DMS53 treated with DMSO at 0.1 percent for 48 hours (cell line): ENCODE measurements around the gene HYOU1.
"Not testable (repeated sequence)": the region's sequence is repeated elsewhere in the genome, so short reads cannot be mapped to it uniquely, and the experiment has no call there.

Experiments used
- DNase-seq: peaks from one replicate; lab custom pipeline; 2025; ENCODE audit not compliant: unreplicated experiment; lab: John Stamatoyannopoulos, UW

The HYOU1 gene

DNA sequence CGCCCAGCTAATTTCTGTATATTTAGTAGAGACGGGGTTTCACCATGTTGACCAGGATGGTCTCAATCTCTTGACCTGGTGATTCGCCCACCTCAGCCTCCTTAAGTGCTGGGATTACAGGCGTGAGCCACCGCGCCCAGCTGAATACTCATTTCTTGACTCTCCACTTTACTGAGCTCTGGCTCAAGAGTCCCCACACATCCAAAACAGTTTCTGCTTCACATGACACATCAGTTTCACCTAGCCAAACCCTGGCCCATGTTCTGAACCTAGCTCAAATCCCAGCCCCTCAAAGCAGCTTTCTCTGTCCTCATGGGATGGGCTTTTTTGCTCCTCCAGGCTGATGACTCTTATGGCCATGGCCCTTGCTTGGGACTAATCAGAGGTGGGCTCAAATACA, 9.8 kb downstream of the HYOU1 start:
- no peak for DNase-seq

DNA sequence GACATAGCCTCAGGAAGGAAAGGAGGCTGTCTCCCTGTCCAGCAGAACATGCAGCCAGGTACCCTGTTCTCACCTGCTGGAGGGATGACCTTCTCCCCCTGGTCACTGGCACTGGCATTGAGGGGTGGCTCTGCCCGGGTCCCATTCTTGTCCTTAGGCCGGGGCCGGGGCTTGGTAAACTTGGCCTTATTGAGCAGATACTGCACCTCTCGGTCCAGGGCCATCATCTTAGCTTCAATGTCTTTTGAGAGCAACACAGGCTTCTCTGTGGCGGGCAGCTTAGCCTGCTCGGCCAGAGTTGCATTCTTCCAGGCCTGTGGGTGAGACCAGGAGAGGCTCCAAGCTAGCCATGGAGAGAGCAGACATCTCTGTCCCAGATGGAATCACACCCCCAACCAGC, 10.5 kb downstream of the HYOU1 start:
- no peak for DNase-seq

DNA sequence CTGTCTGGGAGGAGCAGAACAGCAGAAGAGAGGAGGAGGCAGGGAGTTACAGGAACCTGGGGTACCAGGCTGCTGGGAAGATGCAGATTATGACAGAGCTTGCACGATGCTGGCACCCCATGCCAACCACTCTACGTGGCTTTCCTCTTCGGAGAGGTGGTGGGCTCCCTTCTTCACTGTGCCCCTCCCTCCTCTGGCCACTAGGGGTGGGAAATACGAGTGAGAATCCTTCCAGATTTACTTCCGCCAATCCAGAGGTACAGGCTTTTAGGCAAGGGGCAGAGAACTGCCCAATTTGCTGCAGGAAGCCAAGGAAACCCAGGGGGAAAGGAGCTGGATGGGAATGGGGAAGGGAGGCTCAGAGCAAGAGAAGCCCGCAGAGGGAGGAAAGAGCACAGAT, 12.3 kb downstream of the HYOU1 start:
- no peak for DNase-seq

DNA sequence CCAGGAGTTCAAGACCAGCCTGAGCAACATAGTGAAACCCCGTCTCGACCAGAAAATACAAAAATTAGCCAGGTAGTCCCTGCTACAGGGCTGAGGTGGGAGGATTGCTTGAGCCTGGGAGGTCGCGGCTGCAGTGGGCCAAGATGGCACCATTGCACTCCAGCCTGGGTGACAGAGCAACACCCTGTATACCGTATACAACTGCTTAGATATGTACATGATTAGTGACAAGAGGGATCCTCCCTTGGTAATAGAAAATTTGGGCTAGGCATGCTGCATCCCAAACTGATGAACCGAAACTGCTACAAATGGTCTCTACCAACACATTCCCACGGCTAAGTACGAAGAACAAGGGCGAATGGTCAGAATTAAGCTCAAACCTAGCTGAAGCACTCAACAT, 14.1 kb downstream of the HYOU1 start:
- no peak for DNase-seq

DNA sequence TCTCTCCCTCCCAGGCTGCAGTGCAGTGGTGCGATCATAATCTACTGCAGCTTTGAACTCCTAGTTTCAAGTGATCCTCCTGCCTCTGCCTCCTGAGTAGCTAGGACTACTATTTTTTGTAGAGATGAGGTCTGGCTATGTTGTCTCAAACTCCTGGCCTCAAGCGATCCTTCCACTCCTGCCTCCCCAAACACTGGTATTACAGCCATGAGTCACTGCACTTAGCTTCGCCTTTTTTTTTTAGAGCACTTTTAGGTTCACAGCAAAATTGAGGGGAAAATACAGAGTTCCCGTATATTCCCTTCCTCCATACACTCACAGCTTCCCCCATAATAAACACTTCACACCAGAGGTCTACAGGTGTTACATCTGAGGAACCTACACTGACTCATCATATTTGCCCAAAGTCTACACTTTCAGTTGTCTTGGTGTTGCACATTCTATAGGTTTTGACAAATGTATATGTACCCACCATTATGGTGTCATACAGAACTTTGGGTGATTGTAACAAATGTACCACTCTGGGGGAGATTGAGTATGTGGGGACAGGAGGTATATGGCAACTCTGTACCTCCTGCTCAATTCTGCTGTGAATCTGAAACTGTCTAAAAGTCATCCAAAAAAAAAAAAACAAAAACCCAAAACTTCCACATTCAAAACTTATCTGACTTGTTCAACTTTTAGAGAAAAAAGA, 15.0 kb downstream of the HYOU1 start:
- peak; percentile 90 for DNase-seq

DNA sequence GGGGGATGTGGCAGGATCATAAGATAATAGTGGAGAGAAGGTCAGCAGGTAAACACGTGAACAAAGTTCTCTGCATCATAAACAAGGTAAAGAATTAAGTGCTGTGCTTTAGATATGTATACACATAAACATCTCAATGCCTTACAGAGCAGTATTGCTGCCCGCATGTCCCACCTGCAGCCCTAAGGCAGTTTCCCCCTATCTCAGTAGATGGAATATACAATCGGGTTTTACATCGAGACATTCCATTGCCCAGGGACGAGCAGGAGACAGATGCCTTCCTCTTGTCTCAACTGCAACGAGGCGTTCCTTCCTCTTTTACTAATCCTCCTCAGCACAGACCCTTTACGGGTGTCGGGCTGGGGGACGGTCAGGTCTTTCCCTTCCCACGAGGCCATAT, 17.5 kb downstream of the HYOU1 start:
- DNase-seq = not testable (repeated sequence)

GRCh38 chr11:119038884-119039283, 18.1 kb downstream of the HYOU1 start:
- DNase-seq = no peak

- no peak for DNase-seq
Measured at GRCh38 chr11:119034813-119035212, 22.2 kb downstream of the HYOU1 start.

DNA sequence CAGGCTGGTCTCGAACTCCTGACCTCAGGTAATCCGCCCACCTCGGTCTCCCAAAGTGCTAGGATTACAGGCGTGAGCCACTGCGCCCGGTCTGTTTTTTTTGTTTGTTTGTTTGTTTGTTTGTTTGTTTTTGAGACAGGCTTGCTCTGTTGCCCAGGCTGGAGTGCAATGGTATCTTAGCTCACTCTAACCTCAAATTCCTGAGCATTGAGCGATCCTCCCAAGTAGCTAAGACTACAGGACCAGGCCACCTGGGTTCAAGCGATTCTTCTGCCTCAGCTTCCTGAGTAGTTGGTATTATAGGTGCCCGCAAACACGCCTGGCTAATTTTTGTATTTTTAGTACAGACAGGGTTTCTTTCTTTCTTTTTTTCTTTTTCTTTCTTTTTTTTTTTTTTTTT, 23.6 kb downstream of the HYOU1 start:
- not testable (repeated sequence) for DNase-seq

DNA sequence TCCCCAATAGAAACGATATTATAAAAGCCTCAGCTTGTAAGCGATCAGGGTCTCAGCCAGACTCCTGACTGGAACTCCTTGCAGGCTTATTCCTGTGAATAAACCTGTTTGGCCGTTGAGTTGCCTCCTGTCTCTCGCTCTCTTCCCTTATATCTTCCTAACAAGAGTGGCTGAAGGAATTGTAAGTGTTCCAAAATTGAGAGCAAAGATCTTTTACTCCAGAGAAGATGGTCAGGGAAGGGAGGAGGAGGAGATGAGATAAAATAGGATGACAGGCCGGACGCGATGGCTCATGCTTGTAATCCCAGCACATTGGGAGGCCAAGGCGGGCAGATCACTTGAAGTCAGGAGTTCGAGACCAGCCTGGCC, 25.1 kb downstream of the HYOU1 start:
- DNase-seq = no peak

GRCh38 chr11:119030329-119031047, 26.5 kb downstream of the HYOU1 start, which contains the start of gene SLC37A4:
Gene SLC37A4 (minus strand): TSS chr11:119030877.
- DNase-seq = peak; percentile 94

GRCh38 chr11:119030029-119030328, 27.0 kb downstream of the HYOU1 start:
- DNase-seq = no peak

GRCh38 chr11:119029340-119030028, 27.5 kb downstream of the HYOU1 start:
- no peak for DNase-seq

- no peak for DNase-seq
Measured at GRCh38 chr11:119029069-119029339, 28.0 kb downstream of the HYOU1 start.

DNA sequence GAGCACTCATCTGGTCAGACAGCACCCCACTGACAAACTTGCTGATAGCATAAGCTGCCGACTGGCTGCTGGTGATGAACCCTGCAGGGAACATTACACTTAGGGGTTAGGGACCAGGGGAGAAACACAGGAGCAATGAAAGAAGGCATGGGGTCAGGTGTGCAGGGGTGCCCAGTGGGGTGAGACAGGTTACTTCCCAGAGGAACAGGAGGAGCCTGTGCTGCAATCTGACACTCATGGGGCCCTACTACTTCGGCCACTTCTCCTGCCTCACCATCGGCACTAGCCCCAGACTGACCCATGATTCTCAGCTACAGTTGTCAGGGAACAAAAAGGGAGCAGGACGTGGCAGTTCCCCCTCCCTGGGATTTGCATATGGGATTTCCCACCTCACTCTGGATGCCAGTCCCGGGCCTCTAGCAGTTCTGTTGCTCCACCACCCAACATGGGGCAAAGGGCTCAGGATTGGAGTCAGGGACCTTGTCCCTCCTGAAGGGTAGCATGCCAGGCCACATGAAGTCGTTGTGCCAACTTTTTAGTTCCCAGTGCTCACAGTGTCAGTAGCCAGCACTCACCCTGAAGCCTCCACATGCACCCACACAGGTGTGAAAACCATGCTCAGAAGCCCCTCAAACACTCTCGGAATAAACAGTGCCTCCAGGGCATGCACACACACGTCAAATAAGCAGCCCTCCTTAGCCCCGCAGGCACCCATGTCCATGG, 28.5 kb downstream of the HYOU1 start:
- DNase-seq = no peak

DNA sequence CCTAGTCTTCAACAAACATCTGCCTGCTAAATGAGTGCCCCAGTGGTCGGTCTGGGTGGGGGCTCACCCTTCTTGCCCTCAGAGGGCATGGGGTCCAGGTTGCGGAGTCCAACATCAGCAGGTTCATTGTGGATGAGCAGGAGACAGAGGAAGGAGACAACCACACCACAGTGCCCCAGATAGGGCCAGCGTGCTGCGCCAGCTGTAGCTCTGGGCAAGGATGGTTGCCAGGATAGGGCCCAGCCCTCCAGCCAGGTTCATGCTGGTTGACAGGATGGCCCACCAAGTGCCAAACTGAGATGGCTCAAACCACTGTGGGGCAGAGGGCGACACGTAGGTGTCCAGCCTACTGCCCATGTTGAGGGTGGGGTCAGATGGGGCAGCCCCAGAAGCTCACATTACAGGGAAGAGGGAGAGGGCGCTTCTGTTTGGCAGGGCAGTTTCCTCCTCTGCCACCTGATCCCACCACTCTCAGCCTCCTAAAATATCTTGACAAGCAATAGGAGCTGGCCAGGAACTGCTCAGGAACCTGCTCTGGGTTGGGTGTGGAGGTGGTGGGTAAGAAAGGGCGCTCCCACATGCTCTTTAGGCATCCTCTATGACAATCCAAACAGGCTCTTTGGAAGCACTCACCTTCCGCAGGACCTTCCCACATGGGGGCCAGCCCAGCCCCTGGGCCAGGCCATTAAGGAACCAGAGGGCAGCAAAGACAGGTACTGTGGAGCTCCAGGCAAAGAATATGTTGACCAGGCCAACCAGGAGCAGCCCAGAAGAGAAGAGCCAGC, 29.3 kb downstream of the HYOU1 start:
- no peak for DNase-seq

GRCh38 chr11:119026970-119027369, 30.0 kb downstream of the HYOU1 start:
- DNase-seq = no peak

DNA sequence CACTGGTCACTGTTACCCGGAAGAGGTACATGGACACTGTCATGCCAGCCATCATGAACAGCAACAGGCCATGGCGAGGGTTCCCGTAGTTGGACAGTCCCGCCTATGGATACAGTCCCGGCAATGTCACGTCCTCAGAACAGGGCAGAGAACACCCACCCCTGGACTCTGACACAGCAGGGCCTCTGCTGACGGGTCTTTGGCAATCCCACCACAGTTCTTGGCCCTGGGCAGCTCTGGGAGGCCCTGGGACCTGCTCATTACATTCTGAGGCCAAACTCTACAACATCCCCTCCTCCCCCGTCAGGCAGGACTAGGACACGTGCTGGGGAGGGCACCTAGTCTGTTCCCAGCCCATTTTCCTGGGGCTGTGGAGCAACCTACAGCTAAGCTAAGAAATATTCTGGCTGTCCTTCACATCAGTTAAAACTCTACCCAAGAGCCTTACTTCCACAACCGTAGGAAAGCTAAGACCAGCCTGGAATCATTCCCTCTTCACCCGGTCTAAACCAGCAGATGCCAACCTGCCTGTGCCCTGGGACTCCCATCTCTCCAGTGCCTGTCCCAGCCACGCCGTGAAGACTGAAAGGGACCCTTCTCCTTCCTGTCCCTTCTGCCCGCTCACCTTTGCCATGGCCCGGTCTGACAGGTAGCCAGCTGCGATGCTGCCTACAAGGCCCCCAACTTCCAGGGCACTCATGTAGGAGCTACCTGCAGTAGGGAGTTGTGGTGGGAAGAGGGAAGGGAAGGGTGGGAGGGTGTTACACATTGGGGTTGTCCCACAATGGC, 30.8 kb downstream of the HYOU1 start:
- DNase-seq = no peak

- no peak for DNase-seq
Measured at GRCh38 chr11:119025541-119025940, 31.5 kb downstream of the HYOU1 start.

GRCh38 chr11:119025099-119025473, 31.9 kb downstream of the HYOU1 start:
- DNase-seq = no peak
